ENCODE data around the gene CFAP57.

CFAP57 gene

GRCh38 chr1:43256675-43257570 is 84.8 kb downstream of the CFAP57 start:
- no peak for DNase-seq

- no peak for DNase-seq
Measured at GRCh38 chr1:43258370-43258769, 86.2 kb downstream of the CFAP57 start.

GRCh38 chr1:43265431-43265830 is 93.3 kb downstream of the CFAP57 start:
- no peak for DNase-seq

GRCh38 chr1:43266881-43267280 is 94.8 kb downstream of the CFAP57 start:
- DNase-seq = no peak

- DNase-seq = no peak
Measured at GRCh38 chr1:43267291-43267805, 95.2 kb downstream of the CFAP57 start.

GRCh38 chr1:43267818-43268425 is 95.8 kb downstream of the CFAP57 start:
- no peak for DNase-seq

GRCh38 chr1:43269627-43270375 is 97.7 kb downstream of the CFAP57 start, which contains the start of gene TMEM125:
TSS of gene TMEM125 (plus strand) at chr1:43269983. CDS start at chr1:43272723, 2,740 bp downstream.
- DNase-seq = no peak

- DNase-seq = no peak
Measured at GRCh38 chr1:43270421-43271095, 98.4 kb downstream of the CFAP57 start.

GRCh38 chr1:43271186-43272118 is 99.3 kb downstream of the CFAP57 start:
- no peak for DNase-seq

GRCh38 chr1:43272161-43272560 is 100.0 kb downstream of the CFAP57 start:
- no peak for DNase-seq

- no peak for DNase-seq
Measured at GRCh38 chr1:43272576-43273571, 100.7 kb downstream of the CFAP57 start.

- peak; percentile 43 for DNase-seq
Measured at GRCh38 chr1:43273708-43274107, 101.6 kb downstream of the CFAP57 start.

- DNase-seq = peak; percentile 77
Measured at GRCh38 chr1:43274125-43274803, 102.1 kb downstream of the CFAP57 start.

- no peak for DNase-seq
Measured at GRCh38 chr1:43274804-43275180, 102.7 kb downstream of the CFAP57 start.

- DNase-seq = peak; percentile 35
Measured at GRCh38 chr1:43275826-43276620, 103.9 kb downstream of the CFAP57 start.

GRCh38 chr1:43276673-43277072 is 104.5 kb downstream of the CFAP57 start:
- no peak for DNase-seq

- DNase-seq = no peak
Measured at GRCh38 chr1:43277116-43277876, 105.2 kb downstream of the CFAP57 start.

GRCh38 chr1:43279161-43279560 is 107.0 kb downstream of the CFAP57 start:
- DNase-seq = no peak

Measured in activated CD8-positive, alpha-beta memory T cell treated with anti-CD3 and anti-CD28 coated beads for 24 hours (primary cell).